WTC11 (cell line): ENCODE measurements around the gene SMIM24.

ENCODE experiments used
- AFF4 ChIP-seq: sonication (generic); formaldehyde crosslinking; IDR thresholded peaks from 2 replicates; pipeline ENCODE4 v1.8.1; 2023; ENCODE audit warnings: mild to moderate bottlenecking, missing genetic modification reagents, borderline replicate concordance
- ATF2 ChIP-seq: sonication (generic); formaldehyde crosslinking; IDR thresholded peaks from 2 replicates; pipeline ENCODE4 v1.8.1; 2022; ENCODE audit warnings: low read depth, missing genetic modification reagents, borderline replicate concordance
- ATF3 ChIP-seq: sonication (generic); formaldehyde crosslinking; conservative IDR thresholded peaks from 2 replicates; pipeline ENCODE4 v1.8.1; 2022; ENCODE audit warnings: mild to moderate bottlenecking, missing genetic modification reagents
- CTCF ChIP-seq: fragments of 200-600 bp; IDR thresholded peaks from 2 replicates; pipeline ENCODE4 v1.8.0; 2022; ENCODE audit warnings: antibody characterized with exemption
- ESRRA ChIP-seq: sonication (generic); formaldehyde crosslinking; IDR thresholded peaks from 2 replicates; pipeline ENCODE4 v1.8.1; 2022; ENCODE audit warnings: mild to moderate bottlenecking, missing genetic modification reagents, borderline replicate concordance
- NR2C2 ChIP-seq: sonication (generic); formaldehyde crosslinking; IDR thresholded peaks from 2 replicates; pipeline ENCODE4 v1.8.0; 2022; ENCODE audit warnings: mild to moderate bottlenecking, missing genetic modification reagents

- no peak for TF ChIP-seq CTCF
- TF ChIP-seq NR2C2 (CRISPR knock-in tag): no peak
- TF ChIP-seq AFF4 (CRISPR knock-in tag): no peak
- no peak for TF ChIP-seq ESRRA (CRISPR knock-in tag)
- no peak for TF ChIP-seq ATF2 (CRISPR knock-in tag)
- TF ChIP-seq ATF3: no peak
Observed at GRCh38 chr19:3494559-3494958, 14.2 kb upstream of the SMIM24 start.
